Prostate gland (tissue), 2 donors: ENCODE measurements around the gene ZNF2. TPM values are rescaled to one million over a fixed set of nuclear protein-coding genes. Genes with fewer than 3 reads are reported as not detected.

ENCODE experiments used
- DNase-seq: peaks from one replicate; pipeline ENCODE4 v3.0.0-alpha.2; 2019; ENCODE audit warnings: low spot score
- H3K27ac ChIP-seq, 2 donors: fragments of 200-600 bp; sonication (generic); 2 replicates each; pipeline ENCODE4 v1.5.1; 2017 to 2019
- H3K27me3 ChIP-seq: fragments of 200-600 bp; sonication (generic); replicated peaks from 2 replicates; pipeline ENCODE4 v1.5.1; 2019; ENCODE audit not compliant: insufficient read depth
- H3K36me3 ChIP-seq, 2 donors: fragments of 200-600 bp; sonication (generic); 1 replicate in 1 of 2; 2 replicates in 1 of 2; pipeline versions ENCODE4 v1.5.1 to v1.8.1; 2017 to 2019
- H3K4me1 ChIP-seq: fragments of 200-600 bp; sonication (generic); replicated peaks from 2 replicates; pipeline ENCODE4 v1.5.1; 2019
- H3K4me3 ChIP-seq, 2 donors: fragments of 200-600 bp; sonication (generic); 2 replicates each; pipeline ENCODE4 v1.5.1; 2017 to 2019
- H3K9me3 ChIP-seq: fragments of 200-600 bp; sonication (generic); 2 replicates; pipeline ENCODE4 v1.5.1; 2017
- CTCF ChIP-seq, 4 experiments: fragments of 200-600 bp in 2 of 4; fragments of 450-650 bp in 2 of 4; sonication (generic) in 2 of 4; IDR thresholded peaks; 1 replicate in 3 of 4; 2 replicates in 1 of 4; pipeline ENCODE4 v1.5.1; 2016 to 2019; ENCODE audit warnings: antibody characterized with exemption in 4 of 4, mild to moderate bottlenecking in 2 of 4, moderate library complexity in 2 of 4
- POLR2A ChIP-seq: fragments of 450-650 bp; IDR thresholded peaks from one replicate; pipeline ENCODE4 v1.6.1; 2016; ENCODE audit warnings: antibody characterized with exemption, mild to moderate bottlenecking
- POLR2AphosphoS5 ChIP-seq: sonication (generic); formaldehyde crosslinking; IDR thresholded peaks from one replicate; pipeline ENCODE4 v1.6.1; 2017; ENCODE audit warnings: antibody characterized with exemption
- WGBS: methylation state at CpG from one replicate; pipeline ENCODE4 v1.1.5; 2018; 5-methylcytosine and 5-hydroxymethylcytosine counted together
- intact Hi-C: fragments of 100-400 bp; cut with DNase I; formaldehyde crosslinking; loops from one replicate; pipeline ENCODE4 v1.14.2; 2022
- total RNA-seq, 2 donors: library from RNA; depleted of rRNA; stranded (reverse); fragments of >200 nt; gene quantifications; one replicate each; pipeline ENCODE4 v1.1.0, GENCODE V29; 2016

ZNF2 gene
- total RNA-seq, 2 donors from 2014 or later = 6.2 to 7.1 TPM

GRCh38 chr2:95174031-95174542, 8.5 kb downstream of the ZNF2 start:
- no peak overlapping the region for H3K27ac ChIP-seq
- H3K4me1 ChIP-seq = no peaks in the 10 kb centered on the region
- no peak for TF ChIP-seq POLR2AphosphoS5
- no peak for TF ChIP-seq CTCF (IDR thresholded peaks at IDR 0.05)
- TF ChIP-seq POLR2A = no peak
- no peak overlapping the region for H3K4me3 ChIP-seq
- 92% methylated on average over 2 of the region's 2 CpGs for WGBS
- intact Hi-C loops = no loop called here
- no peaks in the 10 kb centered on the region for H3K9me3 ChIP-seq
- no peaks in the 10 kb centered on the region for H3K36me3 ChIP-seq
- DNase-seq = no peak
- no peaks in the 10 kb centered on the region for H3K27me3 ChIP-seq

- no peaks in the 10 kb centered on the region for H3K4me1 ChIP-seq
- TF ChIP-seq POLR2AphosphoS5 = no peak
- TF ChIP-seq POLR2A = no peak
- H3K9me3 ChIP-seq = no peaks in the 10 kb centered on the region
- H3K27ac ChIP-seq = no peak overlapping the region
- no peak overlapping the region for H3K4me3 ChIP-seq
- peaks cover 12 to 14% of the 10 kb centered on the region in 2 donors for H3K36me3 ChIP-seq
- H3K27me3 ChIP-seq = no peaks in the 10 kb centered on the region
- intact Hi-C loops = no loop called here
- 74% methylated on average over 7 of the region's 7 CpGs for WGBS
- no peak for DNase-seq
Observed at GRCh38 chr2:95179451-95179850, 13.8 kb downstream of the ZNF2 start.

- Histone ChIP-seq H3K9me3 (no peaks in the 10 kb centered on the region), H3K27ac (no peak overlapping the region), H3K36me3 (peaks cover 12 to 14% of the 10 kb centered on the region in 2 donors), H3K4me1 (no peaks in the 10 kb centered on the region), H3K27me3 (no peaks in the 10 kb centered on the region), H3K4me3 (no peak overlapping the region)
- DNase-seq = no peak
- intact Hi-C loops = no loop called here
- TF ChIP-seq POLR2A (no peak), CTCF (IDR thresholded peaks at IDR 0.05) (no peak), POLR2AphosphoS5 (no peak)
- 97% methylated on average over 18 of the region's 18 CpGs for WGBS
Observed at GRCh38 chr2:95181774-95182173, 16.2 kb downstream of the ZNF2 start.

- intact Hi-C loops = no loop called here
- TF ChIP-seq POLR2AphosphoS5 (no peak), POLR2A (no peak), CTCF (IDR thresholded peaks at IDR 0.05) (no peak)
- Histone ChIP-seq H3K4me3 (no peak overlapping the region), H3K27ac (no peak overlapping the region), H3K4me1 (no peaks in the 10 kb centered on the region), H3K9me3 (no peaks in the 10 kb centered on the region), H3K27me3 (no peaks in the 10 kb centered on the region), H3K36me3 (peaks cover 12 to 14% of the 10 kb centered on the region in 2 donors)
- DNase-seq = no peak
- 95% methylated on average over 3 of the region's 3 CpGs for WGBS
Observed at GRCh38 chr2:95185197-95185596, 19.6 kb downstream of the ZNF2 start.

- Histone ChIP-seq H3K4me3 (no peak overlapping the region), H3K36me3 (peaks cover 7 to 11% of the 10 kb centered on the region in 2 donors), H3K4me1 (no peaks in the 10 kb centered on the region), H3K9me3 (no peaks in the 10 kb centered on the region), H3K27ac (no peak overlapping the region), H3K27me3 (no peaks in the 10 kb centered on the region)
- intact Hi-C loops = no loop called here
- no peak for DNase-seq
- WGBS = 66% methylated on average over 2 of the region's 2 CpGs
- TF ChIP-seq CTCF (IDR thresholded peaks at IDR 0.05) = no peak
- TF ChIP-seq POLR2AphosphoS5 = no peak
- TF ChIP-seq POLR2A = no peak
Observed at GRCh38 chr2:95185973-95186372, 20.4 kb downstream of the ZNF2 start.
